ENCODE data around the gene TREX2. TPM values are rescaled to one million over a fixed set of nuclear protein-coding genes. Genes with fewer than 3 reads are reported as not detected.
A peak's percentile ranks its signal among the peaks of the same experiment; 100 is the strongest.

The TREX2 gene
- total and polyA plus RNA-seq, 2 of the 4 experiments (the other 2 are of a cell fraction), result 0.36 to 0.84 TPM

DNA sequence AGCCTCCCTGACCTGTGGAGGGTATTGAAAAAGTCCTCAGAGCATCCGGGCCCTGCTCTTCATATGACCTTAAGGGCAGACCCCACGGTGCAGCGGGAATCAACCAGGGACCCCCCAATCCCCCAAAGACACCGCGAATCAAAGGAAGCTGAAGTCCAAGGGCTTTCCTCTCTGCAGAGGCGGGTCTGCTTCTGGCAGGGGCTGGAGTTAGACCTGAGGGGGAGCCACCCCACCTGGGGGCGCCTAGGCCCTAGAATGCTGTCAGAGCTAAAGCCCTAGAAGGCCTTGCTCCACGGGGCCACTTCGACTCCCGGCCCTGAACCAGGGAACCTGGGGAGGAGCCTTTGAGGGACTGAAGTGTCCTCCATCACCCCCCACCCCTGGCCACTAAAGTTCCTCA, 27.3 kb upstream of the TREX2 start:
- Histone ChIP-seq H3K9me1 (ENCODE audit: insufficient read depth, low read length) (peaks cover 23% of the 10 kb centered on the region), H3K79me1 (ENCODE audit: low read depth in 1 of 2, low read length in 2 of 2) (peaks cover 0 to 16% of the 10 kb centered on the region in 2 experiments; a peak in 2 of 4 replicates), H3K18ac (ENCODE audit: low read depth, low read length) (no peak overlapping the region), H2BK120ac (ENCODE audit: low read depth, low read length) (no peak overlapping the region), H3K4ac (ENCODE audit: low read depth, low read length) (no peak overlapping the region), H3K23ac (ENCODE audit: low read depth, low read length) (no peak overlapping the region), H4K91ac (ENCODE audit: insufficient read depth, low read depth, low read length) (no peak overlapping the region), H3K9me3 (ENCODE audit: control insufficient read depth, insufficient read depth, low read length) (no peaks in the 10 kb centered on the region), H4K20me1 (ENCODE audit: insufficient read depth, low read length) (no peaks in the 10 kb centered on the region), H3K56ac (ENCODE audit: extremely low read depth, insufficient read depth, low read length) (no peak overlapping the region), H3K14ac (replicated peaks; ENCODE audit: low read depth, low read length) (no peak overlapping the region), H2AK9ac (replicated peaks; ENCODE audit: low read depth, low read length, poor library complexity) (peak overlapping the region; percentile 42), H3K27ac (ENCODE audit: insufficient read depth, low read length) (no peak overlapping the region), H3K9ac (ENCODE audit: low read depth, low read length) (no peak overlapping the region), H3K36me3 (ENCODE audit: control insufficient read depth, insufficient read depth, low read length) (no peaks in the 10 kb centered on the region), H2AK5ac (ENCODE audit: low read depth, low read length) (peak overlapping the region; percentile 67; the same call in 1 of the 2 replicates), H3K4me3 (ENCODE audit: insufficient read depth, low read depth, low read length) (no peak overlapping the region), H2BK15ac (ENCODE audit: low read depth, low read length) (no peak overlapping the region), H4K5ac (ENCODE audit: low read depth, low read length) (no peak overlapping the region), H2AFZ (replicated peaks; ENCODE audit: low read length, poor library complexity) (no peak overlapping the region), H3K4me1 (ENCODE audit: control insufficient read depth, insufficient read depth, low read length) (peaks cover 33% of the 10 kb centered on the region), H4K8ac (ENCODE audit: low read depth in 2 of 2, low read length in 2 of 2) (no peak overlapping the region), H3K27me3 (ENCODE audit: control insufficient read depth, insufficient read depth, low read length) (no peaks in the 10 kb centered on the region), H2BK20ac (ENCODE audit: low read depth, low read length) (peak overlapping the region; percentile 35; the same call in 1 of the 2 replicates), H3K4me2 (ENCODE audit: low read depth, low read length) (no peak overlapping the region), H2BK5ac (ENCODE audit: low read depth, low read length, poor library complexity, severe bottlenecking) (no peak overlapping the region)
- dilution Hi-C loops (cut with HindIII; ENCODE audit: low sequenced_read_pairs, unreplicated experiment), result no loop called here
- no peak for ATAC-seq (ENCODE audit: low read depth)
- POLR2A ChIA-PET (ENCODE audit: unreplicated experiment), result no interaction called here
- intact Hi-C loops (cut with micrococcal nuclease), result no loop called here
- CTCF ChIA-PET, result interaction anchor here (1.4 to 2.3 kb wide), 2 partner anchors 12 to 21 kb away, joined by 7 read pairs; partner anchors contain the start of gene BGN
- DNase-seq, result no peak
- no TSS peak for BruUV-seq (replicated peaks)
- no peak for TF ChIP-seq RAD21 (IDR thresholded peaks at IDR 0.05; ENCODE audit: low read length)
- TF ChIP-seq MAZ (IDR thresholded peaks at IDR 0.05; ENCODE audit: borderline replicate concordance, low read depth, low read length), result no peak
- TF ChIP-seq, protein P1, sequence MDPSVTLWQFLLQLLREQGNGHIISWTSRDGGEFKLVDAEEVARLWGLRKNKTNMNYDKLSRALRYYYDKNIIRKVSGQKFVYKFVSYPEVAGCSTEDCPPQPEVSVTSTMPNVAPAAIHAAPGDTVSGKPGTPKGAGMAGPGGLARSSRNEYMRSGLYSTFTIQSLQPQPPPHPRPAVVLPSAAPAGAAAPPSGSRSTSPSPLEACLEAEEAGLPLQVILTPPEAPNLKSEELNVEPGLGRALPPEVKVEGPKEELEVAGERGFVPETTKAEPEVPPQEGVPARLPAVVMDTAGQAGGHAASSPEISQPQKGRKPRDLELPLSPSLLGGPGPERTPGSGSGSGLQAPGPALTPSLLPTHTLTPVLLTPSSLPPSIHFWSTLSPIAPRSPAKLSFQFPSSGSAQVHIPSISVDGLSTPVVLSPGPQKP (IDR thresholded peaks at IDR 0.05; ENCODE audit: borderline replicate concordance, low read depth, low read length), result no peak
- no peak for TF ChIP-seq FOS (IDR thresholded peaks at IDR 0.05; ENCODE audit: low read depth, low read length)
- TF ChIP-seq RCOR1 (IDR thresholded peaks at IDR 0.05; ENCODE audit: insufficient replicate concordance, low read length), result no peak
- TF ChIP-seq, protein P2, sequence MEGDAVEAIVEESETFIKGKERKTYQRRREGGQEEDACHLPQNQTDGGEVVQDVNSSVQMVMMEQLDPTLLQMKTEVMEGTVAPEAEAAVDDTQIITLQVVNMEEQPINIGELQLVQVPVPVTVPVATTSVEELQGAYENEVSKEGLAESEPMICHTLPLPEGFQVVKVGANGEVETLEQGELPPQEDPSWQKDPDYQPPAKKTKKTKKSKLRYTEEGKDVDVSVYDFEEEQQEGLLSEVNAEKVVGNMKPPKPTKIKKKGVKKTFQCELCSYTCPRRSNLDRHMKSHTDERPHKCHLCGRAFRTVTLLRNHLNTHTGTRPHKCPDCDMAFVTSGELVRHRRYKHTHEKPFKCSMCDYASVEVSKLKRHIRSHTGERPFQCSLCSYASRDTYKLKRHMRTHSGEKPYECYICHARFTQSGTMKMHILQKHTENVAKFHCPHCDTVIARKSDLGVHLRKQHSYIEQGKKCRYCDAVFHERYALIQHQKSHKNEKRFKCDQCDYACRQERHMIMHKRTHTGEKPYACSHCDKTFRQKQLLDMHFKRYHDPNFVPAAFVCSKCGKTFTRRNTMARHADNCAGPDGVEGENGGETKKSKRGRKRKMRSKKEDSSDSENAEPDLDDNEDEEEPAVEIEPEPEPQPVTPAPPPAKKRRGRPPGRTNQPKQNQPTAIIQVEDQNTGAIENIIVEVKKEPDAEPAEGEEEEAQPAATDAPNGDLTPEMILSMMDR (conservative IDR thresholded peaks at IDR 0.05; ENCODE audit: low read depth, low read length), result no peak
- TF ChIP-seq SMC3 (IDR thresholded peaks at IDR 0.05; ENCODE audit: low read depth, low read length), result no peak
- no peak for TF ChIP-seq RFX5 (IDR thresholded peaks at IDR 0.05; ENCODE audit: low read depth, low read length)
- TF ChIP-seq CHD1 (IDR thresholded peaks at IDR 0.05; ENCODE audit: low read depth, low read length), result no peak
- TF ChIP-seq NFE2L2 (IDR thresholded peaks at IDR 0.05; ENCODE audit: low read depth, low read length), result no peak
- in situ Hi-C loops (cut with MboI; ENCODE audit: low sequenced_read_pairs), result loop anchor here (25.0 kb wide), 1 partner anchor 436 kb away; no protein-coding TSS in a partner anchor
- WGBS, 2 experiments (ENCODE audit: extremely low coverage in 2 of 2, insufficient read length in 1 of 2), result no CpG with 5 or more reads among the region's 10 CpGs

All from IMR-90 (cell line).